ENCODE data around the gene NUCKS1. TPM values are rescaled to one million over a fixed set of nuclear protein-coding genes. Genes with fewer than 3 reads are reported as not detected.
A peak's percentile ranks its signal among the peaks of the same experiment; 100 is the strongest.

Gene NUCKS1
- total and polyA plus RNA-seq, 8 donors = 15.1 to 91.4 (median 53.5) TPM

DNA sequence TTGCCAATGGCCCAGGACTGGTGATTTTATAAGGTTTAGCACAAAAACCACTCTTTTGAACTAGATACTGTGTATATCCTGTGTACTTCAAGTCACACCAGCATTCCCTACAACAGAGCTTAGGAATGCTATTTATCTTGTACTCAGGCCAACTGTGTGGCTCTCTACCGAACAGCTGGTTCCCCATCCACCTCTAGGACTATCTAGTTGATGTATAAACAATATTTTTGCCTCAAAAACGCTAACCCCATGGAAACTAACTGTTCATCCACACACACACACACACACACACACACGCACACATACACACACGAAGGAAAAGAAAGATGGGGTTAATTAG is 41.0 kb downstream of the NUCKS1 start:
- Histone ChIP-seq H3K36me3 (no peaks in the 10 kb centered on the region), H3K9me3 (no peaks in the 10 kb centered on the region), H3K4me1 (no peaks in the 10 kb centered on the region), H3K4me3 (no peak overlapping the region), H3K27ac (no peak overlapping the region), H3K27me3 (no peaks in the 10 kb centered on the region)
- ATAC-seq (peak in 2 of 4 donors; percentile 33 to 39), DNase-seq (no peak), FAIRE-seq (no peak)
- 36 to 46% methylated on average over 4 of the region's 4 CpGs for WGBS, 2 donors
- intact Hi-C loops (cut with DNase I) = no loop called here
- TF ChIP-seq, protein P1, sequence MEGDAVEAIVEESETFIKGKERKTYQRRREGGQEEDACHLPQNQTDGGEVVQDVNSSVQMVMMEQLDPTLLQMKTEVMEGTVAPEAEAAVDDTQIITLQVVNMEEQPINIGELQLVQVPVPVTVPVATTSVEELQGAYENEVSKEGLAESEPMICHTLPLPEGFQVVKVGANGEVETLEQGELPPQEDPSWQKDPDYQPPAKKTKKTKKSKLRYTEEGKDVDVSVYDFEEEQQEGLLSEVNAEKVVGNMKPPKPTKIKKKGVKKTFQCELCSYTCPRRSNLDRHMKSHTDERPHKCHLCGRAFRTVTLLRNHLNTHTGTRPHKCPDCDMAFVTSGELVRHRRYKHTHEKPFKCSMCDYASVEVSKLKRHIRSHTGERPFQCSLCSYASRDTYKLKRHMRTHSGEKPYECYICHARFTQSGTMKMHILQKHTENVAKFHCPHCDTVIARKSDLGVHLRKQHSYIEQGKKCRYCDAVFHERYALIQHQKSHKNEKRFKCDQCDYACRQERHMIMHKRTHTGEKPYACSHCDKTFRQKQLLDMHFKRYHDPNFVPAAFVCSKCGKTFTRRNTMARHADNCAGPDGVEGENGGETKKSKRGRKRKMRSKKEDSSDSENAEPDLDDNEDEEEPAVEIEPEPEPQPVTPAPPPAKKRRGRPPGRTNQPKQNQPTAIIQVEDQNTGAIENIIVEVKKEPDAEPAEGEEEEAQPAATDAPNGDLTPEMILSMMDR (IDR thresholded peaks at IDR 0.05) = no peak

DNA sequence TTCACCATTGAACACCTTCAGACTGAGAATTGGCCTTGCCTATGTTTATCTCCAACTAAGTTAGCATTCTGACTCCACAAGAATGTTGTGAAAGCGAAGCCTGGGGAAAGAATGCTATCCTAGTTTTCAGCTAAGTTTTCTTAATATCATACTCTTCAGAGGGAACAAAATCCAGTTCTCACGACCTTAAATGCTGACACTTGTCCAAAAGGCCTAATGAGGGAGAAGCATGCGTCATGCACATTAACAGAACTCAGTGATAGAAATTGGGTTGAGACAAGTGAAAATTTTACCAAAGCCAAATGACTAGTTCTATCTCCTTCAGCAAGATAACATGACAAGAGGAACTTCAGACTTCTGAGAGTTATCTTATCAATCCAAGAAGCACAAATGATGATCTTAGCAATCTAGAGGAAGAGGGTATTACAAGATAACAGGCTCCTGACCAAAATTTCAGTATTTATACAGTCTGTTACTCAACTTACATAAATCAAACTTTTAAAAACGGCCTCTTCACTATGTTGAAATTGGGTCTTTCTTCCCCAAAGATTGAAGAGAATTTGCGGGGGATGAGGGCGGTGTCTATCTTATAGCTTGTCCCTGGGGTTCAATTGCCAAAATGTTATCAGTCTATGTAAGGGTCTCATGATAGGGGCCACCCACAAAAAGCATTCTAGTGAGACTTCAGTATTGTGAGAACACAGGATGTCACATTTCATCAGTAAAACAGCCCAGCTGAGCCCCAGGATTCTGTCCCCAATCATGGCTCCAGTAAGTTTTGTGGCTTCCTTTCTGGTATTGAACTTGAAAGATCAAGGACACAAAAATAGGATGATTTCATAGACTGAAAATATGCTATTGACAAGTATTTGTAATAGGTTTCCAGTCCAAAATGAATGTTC is 43.1 kb downstream of the NUCKS1 start:
- Histone ChIP-seq H3K9me3 (no peaks in the 10 kb centered on the region), H3K4me3 (no peak overlapping the region), H3K27ac (no peak overlapping the region), H3K27me3 (no peaks in the 10 kb centered on the region), H3K36me3 (no peaks in the 10 kb centered on the region), H3K4me1 (no peaks in the 10 kb centered on the region)
- no peak for FAIRE-seq
- intact Hi-C loops (cut with DNase I) = no loop called here
- TF ChIP-seq, protein P1 (IDR thresholded peaks at IDR 0.05) = no peak
- WGBS, 2 donors = 87 to 88% methylated on average over 6 of the region's 6 CpGs
- DNase-seq = no peak
- no peak for ATAC-seq

DNA sequence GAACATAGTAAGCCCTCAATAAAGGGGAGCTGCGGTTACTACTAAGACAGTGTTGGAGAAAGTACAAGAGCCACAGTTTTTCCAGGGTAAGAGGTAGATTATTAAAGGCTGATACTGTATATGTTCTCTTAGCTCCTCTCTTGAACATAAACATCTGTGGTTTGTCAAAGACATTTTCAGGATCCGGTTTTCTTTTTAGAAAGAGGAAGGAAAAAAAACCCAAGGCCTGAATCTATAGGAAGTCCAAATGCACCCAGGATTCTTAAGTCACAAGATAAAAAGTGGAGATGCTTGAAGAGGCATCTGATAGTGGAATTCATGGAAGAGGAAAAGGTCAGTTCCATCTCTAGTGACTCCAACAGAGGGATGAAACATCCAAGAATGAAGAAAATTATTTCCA is 45.1 kb downstream of the NUCKS1 start:
- DNase-seq (no peak), FAIRE-seq (no peak), ATAC-seq (no peak)
- H3K27ac ChIP-seq = no peak overlapping the region
- 92 to 94% methylated on average over 2 of the region's 2 CpGs for WGBS, 2 donors
- no peaks in the 10 kb centered on the region for H3K27me3 ChIP-seq
- H3K9me3 ChIP-seq = no peaks in the 10 kb centered on the region
- no peak overlapping the region for H3K4me3 ChIP-seq
- no peaks in the 10 kb centered on the region for H3K36me3 ChIP-seq
- H3K4me1 ChIP-seq = no peaks in the 10 kb centered on the region
- TF ChIP-seq, protein P1 (IDR thresholded peaks at IDR 0.05) = no peak
- intact Hi-C loops (cut with DNase I) = loop anchor here in 1 of 3 donors (5.0 kb wide), 1 partner anchor 43 kb away; no protein-coding TSS in a partner anchor

- Histone ChIP-seq H3K4me3 (no peak overlapping the region), H3K27ac (no peak overlapping the region), H3K27me3 (no peaks in the 10 kb centered on the region), H3K4me1 (no peaks in the 10 kb centered on the region), H3K9me3 (no peaks in the 10 kb centered on the region), H3K36me3 (no peaks in the 10 kb centered on the region)
- FAIRE-seq (no peak), DNase-seq (no peak), ATAC-seq (peak in 3 of 4 donors; percentile 71 to 77 (median 74))
- intact Hi-C loops (cut with DNase I) = loop anchor here in 1 of 3 donors (5.0 kb wide), 1 partner anchor 41 kb away; no protein-coding TSS in a partner anchor
- 33 to 34% methylated on average over 1 of the region's 1 CpG for WGBS, 2 donors
- TF ChIP-seq, protein P1 (IDR thresholded peaks at IDR 0.05) = no peak
Measured at GRCh38 chr1:205703072-205703471, 46.9 kb downstream of the NUCKS1 start.

- FAIRE-seq (no peak), ATAC-seq (no peak), DNase-seq (peak in 1 of 6 donors; percentile 1)
- H3K4me1 ChIP-seq = no peaks in the 10 kb centered on the region
- no peaks in the 10 kb centered on the region for H3K27me3 ChIP-seq
- intact Hi-C loops (cut with DNase I) = loop anchor here in 1 of 3 donors (5.0 kb wide), 1 partner anchor 40 kb away; no protein-coding TSS in a partner anchor
- no peaks in the 10 kb centered on the region for H3K9me3 ChIP-seq
- H3K27ac ChIP-seq = no peak overlapping the region
- H3K36me3 ChIP-seq = no peaks in the 10 kb centered on the region
- TF ChIP-seq, protein P1 (IDR thresholded peaks at IDR 0.05) = no peak
- no peak overlapping the region for H3K4me3 ChIP-seq
- 98% methylated on average over 4 of the region's 4 CpGs for WGBS, 2 donors
Measured at GRCh38 chr1:205701891-205702290, 48.1 kb downstream of the NUCKS1 start.
